KMS-11 (cell line): ENCODE measurements around the gene ATP13A3.

Experiments used
- H2AFZ ChIP-seq: fragments of 200-600 bp; sonication (generic); 2 replicates; pipeline ENCODE4 v1.6.1; 2016; ENCODE audit warnings: antibody characterized with exemption, mixed run types, low read depth
- H3K27ac ChIP-seq: fragments of 200-600 bp; sonication (generic); 2 replicates; pipeline ENCODE4 v1.6.1; 2016; ENCODE audit warnings: mild to moderate bottlenecking, mixed run types
- H3K27me3 ChIP-seq: fragments of 200-600 bp; sonication (generic); 2 replicates; pipeline ENCODE4 v1.6.1; 2017; ENCODE audit warnings: mild to moderate bottlenecking, low read depth, mixed run types, moderate library complexity; ENCODE audit not compliant: insufficient read depth
- H3K36me3 ChIP-seq: fragments of 200-600 bp; sonication (generic); 2 replicates; pipeline ENCODE4 v1.6.1; 2017; ENCODE audit warnings: mild to moderate bottlenecking, mixed run types; ENCODE audit not compliant: insufficient read depth
- H3K4me1 ChIP-seq: fragments of 200-600 bp; sonication (generic); 2 replicates; pipeline ENCODE4 v1.6.1; 2016; ENCODE audit warnings: mild to moderate bottlenecking, low read depth, mixed run types; ENCODE audit not compliant: poor library complexity, severe bottlenecking
- H3K4me2 ChIP-seq: fragments of 200-600 bp; sonication (generic); 2 replicates; pipeline ENCODE4 v1.7.0; 2016; ENCODE audit warnings: mild to moderate bottlenecking, mixed run types
- H3K4me3 ChIP-seq: fragments of 200-600 bp; sonication (generic); IDR thresholded peaks from 2 replicates; pipeline ENCODE4 v1.6.1; 2017; ENCODE audit warnings: low read depth, low read length, mixed read lengths; ENCODE audit not compliant: insufficient read depth
- H3K79me2 ChIP-seq: fragments of 200-600 bp; sonication (generic); 2 replicates; pipeline ENCODE4 v1.6.1; 2016; ENCODE audit warnings: low read depth, mixed run types; ENCODE audit not compliant: insufficient read depth
- H3K9ac ChIP-seq: fragments of 200-600 bp; sonication (generic); 2 replicates; pipeline ENCODE4 v1.6.1; 2016; ENCODE audit warnings: mild to moderate bottlenecking, mixed run types
- H4K20me1 ChIP-seq: fragments of 200-600 bp; sonication (generic); 2 replicates; pipeline ENCODE4 v1.6.1; 2016; ENCODE audit warnings: mild to moderate bottlenecking, mixed run types; ENCODE audit not compliant: insufficient read depth
- TF ChIP-seq, protein P1 (sequence below): fragments of 200-600 bp; sonication (generic); conservative IDR thresholded peaks from 2 replicates; pipeline ENCODE4 v1.6.1; 2017; ENCODE audit warnings: low read depth, mild to moderate bottlenecking, antibody characterized with exemption, low read length, moderate library complexity, mixed read lengths

The ATP13A3 gene

DNA sequence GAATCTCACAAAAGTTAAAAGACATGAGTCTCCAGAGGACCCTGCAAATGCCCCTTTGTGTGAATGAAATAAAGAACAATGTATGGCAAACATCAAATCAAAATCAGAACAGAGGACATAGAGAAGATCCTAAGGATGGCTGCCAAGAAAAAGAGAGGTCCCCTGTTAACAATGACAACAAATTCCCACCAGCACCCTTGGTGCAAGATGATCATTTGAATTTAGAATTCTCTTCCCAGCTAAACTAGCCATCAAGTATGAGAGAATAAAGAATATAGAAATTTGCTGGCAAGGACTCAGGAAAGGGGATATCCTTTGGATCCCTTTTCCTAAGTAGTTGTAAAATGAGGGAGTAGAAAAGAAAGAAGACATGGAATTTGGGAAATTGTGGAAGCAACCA, 96.0 kb downstream of the ATP13A3 start:
- Histone ChIP-seq H4K20me1 (no peaks in the 10 kb centered on the region), H3K4me2 (no peak overlapping the region), H3K36me3 (no peaks in the 10 kb centered on the region), H3K27me3 (no peaks in the 10 kb centered on the region), H3K79me2 (no peaks in the 10 kb centered on the region), H3K27ac (no peak overlapping the region), H2AFZ (no peak overlapping the region), H3K9ac (no peak overlapping the region), H3K4me1 (no peaks in the 10 kb centered on the region), H3K4me3 (no peak overlapping the region)
- TF ChIP-seq, protein P1, sequence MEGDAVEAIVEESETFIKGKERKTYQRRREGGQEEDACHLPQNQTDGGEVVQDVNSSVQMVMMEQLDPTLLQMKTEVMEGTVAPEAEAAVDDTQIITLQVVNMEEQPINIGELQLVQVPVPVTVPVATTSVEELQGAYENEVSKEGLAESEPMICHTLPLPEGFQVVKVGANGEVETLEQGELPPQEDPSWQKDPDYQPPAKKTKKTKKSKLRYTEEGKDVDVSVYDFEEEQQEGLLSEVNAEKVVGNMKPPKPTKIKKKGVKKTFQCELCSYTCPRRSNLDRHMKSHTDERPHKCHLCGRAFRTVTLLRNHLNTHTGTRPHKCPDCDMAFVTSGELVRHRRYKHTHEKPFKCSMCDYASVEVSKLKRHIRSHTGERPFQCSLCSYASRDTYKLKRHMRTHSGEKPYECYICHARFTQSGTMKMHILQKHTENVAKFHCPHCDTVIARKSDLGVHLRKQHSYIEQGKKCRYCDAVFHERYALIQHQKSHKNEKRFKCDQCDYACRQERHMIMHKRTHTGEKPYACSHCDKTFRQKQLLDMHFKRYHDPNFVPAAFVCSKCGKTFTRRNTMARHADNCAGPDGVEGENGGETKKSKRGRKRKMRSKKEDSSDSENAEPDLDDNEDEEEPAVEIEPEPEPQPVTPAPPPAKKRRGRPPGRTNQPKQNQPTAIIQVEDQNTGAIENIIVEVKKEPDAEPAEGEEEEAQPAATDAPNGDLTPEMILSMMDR = no peak

DNA sequence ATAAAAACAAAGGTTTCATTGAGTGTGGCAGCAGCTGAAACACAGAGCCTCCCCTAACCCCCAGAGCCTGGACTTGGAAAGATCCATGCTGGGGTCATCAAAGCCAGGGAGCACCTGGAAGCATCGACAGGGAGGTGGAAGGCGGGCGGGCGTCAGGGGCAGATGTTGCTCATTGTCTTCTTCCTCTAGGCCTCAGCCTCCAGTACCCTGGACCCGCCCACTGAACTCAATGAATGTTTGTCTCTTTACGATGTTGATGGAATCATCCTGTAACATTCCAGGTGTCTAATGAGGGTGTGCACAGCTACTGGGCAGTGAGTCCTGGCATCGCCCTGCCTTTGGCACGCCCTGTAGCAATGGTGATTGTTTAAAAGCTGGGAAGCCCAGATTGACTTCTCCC, 97.5 kb downstream of the ATP13A3 start:
- Histone ChIP-seq H3K27me3 (no peaks in the 10 kb centered on the region), H3K4me2 (no peak overlapping the region), H3K79me2 (no peaks in the 10 kb centered on the region), H3K9ac (no peak overlapping the region), H3K4me3 (no peak overlapping the region), H3K36me3 (no peaks in the 10 kb centered on the region), H2AFZ (no peak overlapping the region), H3K27ac (no peak overlapping the region), H4K20me1 (no peaks in the 10 kb centered on the region), H3K4me1 (no peaks in the 10 kb centered on the region)
- TF ChIP-seq, protein P1 = no peak

DNA sequence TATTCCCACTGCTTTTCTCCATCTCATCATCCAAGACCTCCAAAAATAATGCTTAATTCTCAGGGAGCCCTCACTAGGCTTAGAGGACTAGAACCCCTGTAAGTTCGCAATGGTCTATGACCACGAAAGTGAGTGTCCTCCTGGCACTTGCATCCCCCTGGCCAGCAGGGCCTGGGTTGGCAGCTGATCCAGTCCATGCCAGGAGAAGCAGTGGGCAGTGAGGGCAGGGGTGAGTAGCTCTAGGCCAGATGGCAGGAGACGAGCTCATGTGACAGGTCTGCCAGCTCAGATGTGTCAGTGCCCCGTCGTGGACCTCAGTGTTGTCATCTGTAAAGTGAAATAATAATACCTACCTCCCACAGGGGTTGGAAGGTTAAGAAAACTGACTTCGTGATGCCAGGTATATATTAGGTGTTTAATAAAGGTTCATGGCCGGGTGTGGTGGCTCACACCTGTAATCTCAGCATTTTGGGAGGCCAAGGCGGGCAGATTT, 98.8 kb downstream of the ATP13A3 start:
- no peaks in the 10 kb centered on the region for H3K79me2 ChIP-seq
- H2AFZ ChIP-seq = no peak overlapping the region
- H3K4me1 ChIP-seq = no peaks in the 10 kb centered on the region
- TF ChIP-seq, protein P1 = no peak
- H3K4me2 ChIP-seq = no peak overlapping the region
- no peaks in the 10 kb centered on the region for H4K20me1 ChIP-seq
- H3K9ac ChIP-seq = no peak overlapping the region
- no peaks in the 10 kb centered on the region for H3K36me3 ChIP-seq
- H3K27me3 ChIP-seq = no peaks in the 10 kb centered on the region
- H3K4me3 ChIP-seq = no peak overlapping the region
- H3K27ac ChIP-seq = no peak overlapping the region

DNA sequence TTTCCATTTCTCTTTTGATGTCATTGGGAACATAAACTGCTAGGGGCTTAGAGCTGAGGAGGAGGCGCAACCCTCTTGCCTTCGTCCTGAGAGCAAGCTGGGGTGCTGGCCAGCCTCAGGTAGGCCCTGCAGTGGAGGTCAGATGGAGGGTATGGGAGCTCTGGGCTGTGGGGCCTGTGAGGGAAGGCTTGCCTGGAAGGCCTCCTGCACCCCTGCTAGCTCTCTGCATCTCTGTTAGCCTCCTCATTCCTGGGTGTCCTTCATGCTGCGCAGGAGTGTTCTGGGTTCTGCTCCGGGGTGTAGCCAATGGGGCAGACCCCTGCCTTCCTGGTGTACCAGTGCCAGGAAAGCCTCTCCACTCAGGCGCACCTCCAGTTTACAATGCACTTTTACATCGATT, 99.5 kb downstream of the ATP13A3 start:
- no peaks in the 10 kb centered on the region for H3K27me3 ChIP-seq
- H3K4me1 ChIP-seq = no peaks in the 10 kb centered on the region
- H3K36me3 ChIP-seq = no peaks in the 10 kb centered on the region
- H3K27ac ChIP-seq = no peak overlapping the region
- H3K4me2 ChIP-seq = no peak overlapping the region
- H3K9ac ChIP-seq = no peak overlapping the region
- H4K20me1 ChIP-seq = no peaks in the 10 kb centered on the region
- no peak overlapping the region for H2AFZ ChIP-seq
- TF ChIP-seq, protein P1 = no peak
- no peaks in the 10 kb centered on the region for H3K79me2 ChIP-seq
- no peak overlapping the region for H3K4me3 ChIP-seq

DNA sequence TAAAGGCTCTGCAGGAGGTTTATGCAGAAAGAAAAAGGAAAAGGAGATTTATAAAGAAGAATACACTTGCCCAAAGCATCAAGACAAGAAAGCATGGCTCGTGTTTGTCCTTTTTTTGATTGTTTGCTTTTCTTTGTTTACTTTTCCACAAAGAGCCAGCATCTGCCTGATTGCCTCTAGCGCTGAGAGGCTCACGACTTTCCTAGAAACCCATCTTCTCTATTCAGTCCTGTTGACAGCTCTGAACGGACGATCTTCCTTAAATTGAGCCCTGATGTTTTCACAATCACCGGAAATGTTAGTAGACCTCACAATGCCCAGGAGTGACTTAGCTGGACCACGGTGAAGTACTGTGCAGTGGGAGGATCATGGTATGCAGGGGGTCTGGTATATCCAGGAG, 100.2 kb downstream of the ATP13A3 start:
- no peak overlapping the region for H2AFZ ChIP-seq
- TF ChIP-seq, protein P1 = no peak
- H3K4me3 ChIP-seq = no peak overlapping the region
- H4K20me1 ChIP-seq = no peaks in the 10 kb centered on the region
- H3K79me2 ChIP-seq = no peaks in the 10 kb centered on the region
- no peak overlapping the region for H3K9ac ChIP-seq
- H3K4me2 ChIP-seq = no peak overlapping the region
- no peaks in the 10 kb centered on the region for H3K27me3 ChIP-seq
- no peaks in the 10 kb centered on the region for H3K36me3 ChIP-seq
- no peak overlapping the region for H3K27ac ChIP-seq
- no peaks in the 10 kb centered on the region for H3K4me1 ChIP-seq
